Astrocyte of the cerebellum (primary cell): ENCODE data around the gene MORN3.

ENCODE experiments used
- DNase-seq: peaks from one replicate; pipeline ENCODE4 v3.0.0-alpha.2; 2011; ENCODE audit warnings: low read depth
- H3K4me3 ChIP-seq: 2 replicates; pipeline ENCODE4 v1.5.1; 2011; ENCODE audit warnings: mild to moderate bottlenecking, low read depth, low read length, moderate library complexity
- CTCF ChIP-seq: IDR thresholded peaks from 2 replicates; pipeline ENCODE4 v1.5.1; 2012; ENCODE audit warnings: low read length, low read depth, moderate library complexity, mild to moderate bottlenecking; ENCODE audit errors: missing control alignments
- in situ Hi-C: cut with HindIII; loops from 2 replicates; pipeline ENCODE4 v1.10.0; 2017; ENCODE audit warnings: low sequenced_read_pairs

Gene MORN3

GRCh38 chr12:121613462-121613861, 56.0 kb downstream of the MORN3 start:
- no peak for TF ChIP-seq CTCF
- H3K4me3 ChIP-seq: no peak overlapping the region
- in situ Hi-C loops: loop anchor here (10.0 kb wide), 1 partner anchor 59 kb away; no protein-coding TSS in a partner anchor
- no peak for DNase-seq

GRCh38 chr12:121611306-121611705, 58.1 kb downstream of the MORN3 start:
- TF ChIP-seq CTCF: no peak
- in situ Hi-C loops: loop anchor here (10.0 kb wide), 1 partner anchor 57 kb away; no protein-coding TSS in a partner anchor
- no peak for DNase-seq
- no peak overlapping the region for H3K4me3 ChIP-seq

GRCh38 chr12:121610239-121611149, 59.0 kb downstream of the MORN3 start:
- no peak for DNase-seq
- in situ Hi-C loops: loop anchor here (10.0 kb wide), 1 partner anchor 56 kb away; no protein-coding TSS in a partner anchor
- TF ChIP-seq CTCF: no peak
- H3K4me3 ChIP-seq: no peak overlapping the region

- in situ Hi-C loops: no loop called here
- no peak overlapping the region for H3K4me3 ChIP-seq
- no peak for TF ChIP-seq CTCF
- DNase-seq: no peak
Measured at GRCh38 chr12:121608301-121608700, 61.2 kb downstream of the MORN3 start.

- in situ Hi-C loops: no loop called here
- no peak for DNase-seq
- H3K4me3 ChIP-seq: no peak overlapping the region
Measured at GRCh38 chr12:121603581-121603980, 65.9 kb downstream of the MORN3 start.

GRCh38 chr12:121602766-121603165, 66.7 kb downstream of the MORN3 start:
- H3K4me3 ChIP-seq: no peak overlapping the region
- in situ Hi-C loops: no loop called here
- no peak for DNase-seq
- no peak for TF ChIP-seq CTCF

More at GRCh38 chr12:121603581-121603980, 65.9 kb downstream of the MORN3 start:
- TF ChIP-seq CTCF: no peak
